Hepatocyte (in vitro differentiated cells): Measurements from ENCODE around the gene CHST13. TPM values are rescaled to one million over a fixed set of nuclear protein-coding genes. Genes with fewer than 3 reads are reported as not detected.

Source experiments
- DNase-seq: peaks from one replicate; pipeline ENCODE4 v3.0.0-alpha.2; 2016; ENCODE audit warnings: low spot score
- H2AFZ ChIP-seq: fragments of 200-600 bp; sonication (generic); 2 replicates; pipeline ENCODE4 v1.6.0; 2016; ENCODE audit warnings: antibody characterized with exemption, mild to moderate bottlenecking
- H3K27ac ChIP-seq: fragments of 200-600 bp; sonication (generic); 2 replicates; pipeline ENCODE4 v1.5.1; 2016; ENCODE audit warnings: mild to moderate bottlenecking
- H3K27me3 ChIP-seq: fragments of 200-600 bp; sonication (generic); 2 replicates; pipeline ENCODE4 v1.6.1; 2016
- H3K36me3 ChIP-seq: fragments of 200-600 bp; sonication (generic); replicated peaks from 2 replicates; pipeline ENCODE4 v1.5.1; 2016; ENCODE audit warnings: low read depth; ENCODE audit not compliant: insufficient read depth
- H3K4me1 ChIP-seq: fragments of 200-600 bp; sonication (generic); 2 replicates; pipeline ENCODE4 v1.5.1; 2016; ENCODE audit warnings: mild to moderate bottlenecking, moderate library complexity; ENCODE audit not compliant: insufficient read depth
- H3K4me2 ChIP-seq: fragments of 200-600 bp; sonication (generic); 2 replicates; pipeline ENCODE4 v1.6.0; 2016
- H3K4me3 ChIP-seq: fragments of 200-600 bp; sonication (generic); 2 replicates; pipeline ENCODE4 v1.5.1; 2016; ENCODE audit warnings: mild to moderate bottlenecking
- H3K79me2 ChIP-seq: fragments of 200-600 bp; sonication (generic); 2 replicates; pipeline ENCODE4 v1.6.0; 2017; ENCODE audit warnings: mild to moderate bottlenecking
- H3K9me2 ChIP-seq: fragments of 200-600 bp; sonication (generic); replicated peaks from 2 replicates; pipeline ENCODE4 v1.6.0; 2017; ENCODE audit warnings: mild to moderate bottlenecking; ENCODE audit not compliant: insufficient read depth
- H3K9me3 ChIP-seq: fragments of 200-600 bp; sonication (generic); 2 replicates; pipeline ENCODE4 v1.5.1; 2016; ENCODE audit warnings: low read depth, mild to moderate bottlenecking
- H4K20me1 ChIP-seq: fragments of 200-600 bp; sonication (generic); 2 replicates; pipeline ENCODE4 v1.6.0; 2016; ENCODE audit warnings: mild to moderate bottlenecking; ENCODE audit not compliant: insufficient read depth, poor library complexity, severe bottlenecking
- CTCF ChIP-seq: fragments of 200-600 bp; sonication (generic); IDR thresholded peaks from 2 replicates; pipeline ENCODE4 v1.5.1; 2016; ENCODE audit warnings: antibody characterized with exemption, mild to moderate bottlenecking; ENCODE audit not compliant: poor library complexity
- EZH2 ChIP-seq: fragments of 200-600 bp; sonication (generic); IDR thresholded peaks from 2 replicates; pipeline ENCODE4 v1.6.1; 2016; ENCODE audit warnings: antibody characterized with exemption, mild to moderate bottlenecking, borderline replicate concordance
- EZH2phosphoT487 ChIP-seq: fragments of 200-600 bp; sonication (generic); IDR thresholded peaks from one replicate; pipeline ENCODE4 v1.6.1; 2018; ENCODE audit warnings: antibody characterized with exemption, mild to moderate bottlenecking, low read depth, moderate library complexity; ENCODE audit not compliant: unreplicated experiment, severe bottlenecking
- WGBS: methylation state at CpG from one replicate; pipeline ENCODE4 v1.1.6; 2016; ENCODE audit warnings: low lambda C conversion rate; ENCODE audit errors: missing lambda C conversion rate; 5-methylcytosine and 5-hydroxymethylcytosine counted together
- polyA plus RNA-seq: library from polyadenylated mRNA; unstranded; fragments of >200 nt; fragmentation: Nextera tagmentation; extraction: Ambion mirVana; gene quantifications from 2 replicates; pipeline ENCODE4 v1.2.1, GENCODE V29; 2016
- total RNA-seq: library from RNA; depleted of rRNA; stranded (reverse); fragments of >200 nt; gene quantifications from 2 replicates; pipeline ENCODE4 v1.2.3, GENCODE V29; 2014

Gene CHST13
- total and polyA plus RNA-seq, 2 experiments from 2014 or later = 31.5 to 54.6 TPM

GRCh38 chr3:126485956-126486355 lies 38.0 kb upstream of the CHST13 start:
- Histone ChIP-seq H3K79me2 (no peaks in the 10 kb centered on the region), H3K9me2 (no peaks in the 10 kb centered on the region), H3K4me3 (no peak overlapping the region), H3K27me3 (no peaks in the 10 kb centered on the region), H3K9me3 (no peaks in the 10 kb centered on the region), H3K36me3 (no peaks in the 10 kb centered on the region), H3K4me2 (no peak overlapping the region), H3K27ac (no peak overlapping the region), H4K20me1 (no peaks in the 10 kb centered on the region), H3K4me1 (peaks cover 6% of the 10 kb centered on the region), H2AFZ (no peak overlapping the region)
- TF ChIP-seq CTCF (no peak), EZH2 (no peak), EZH2phosphoT487 (no peak)
- 98% methylated on average over 9 of the region's 9 CpGs for WGBS
- DNase-seq = no peak

DNA sequence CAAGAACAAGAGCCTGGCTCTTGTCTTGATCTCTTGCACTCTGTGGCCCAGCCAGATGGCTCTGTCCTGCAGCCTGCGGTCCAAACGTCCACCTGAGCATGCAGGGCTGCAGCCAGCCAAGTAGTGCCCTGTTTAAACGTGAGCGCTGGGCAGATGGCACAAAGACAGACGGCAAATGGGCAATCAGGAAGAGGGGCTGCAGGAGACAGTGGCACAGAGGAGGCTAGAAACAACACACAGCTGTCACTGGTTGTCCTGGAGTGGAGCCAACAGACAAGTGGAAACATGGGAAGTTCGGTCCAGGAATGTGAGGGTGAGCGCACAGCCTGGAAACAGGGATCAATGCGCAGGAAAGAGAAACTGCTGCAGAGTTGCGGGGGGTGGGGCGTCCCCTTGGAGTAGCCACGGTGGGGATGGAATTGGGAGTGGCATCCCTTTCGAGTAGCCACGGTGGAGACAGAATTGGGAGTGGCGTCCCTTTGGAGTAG lies 37.6 kb upstream of the CHST13 start:
- TF ChIP-seq EZH2phosphoT487 = no peak
- TF ChIP-seq EZH2 = no peak
- TF ChIP-seq CTCF = no peak
- WGBS = 90% methylated on average over 14 of the region's 14 CpGs
- Histone ChIP-seq H3K4me1 (peaks cover 4% of the 10 kb centered on the region), H3K9me2 (no peaks in the 10 kb centered on the region), H3K27me3 (no peaks in the 10 kb centered on the region), H3K36me3 (no peaks in the 10 kb centered on the region), H3K79me2 (no peaks in the 10 kb centered on the region), H3K27ac (no peak overlapping the region), H3K9me3 (no peaks in the 10 kb centered on the region), H4K20me1 (no peaks in the 10 kb centered on the region), H3K4me2 (no peak overlapping the region), H3K4me3 (no peak overlapping the region), H2AFZ (no peak overlapping the region)
- no peak for DNase-seq

GRCh38 chr3:126487151-126487771 lies 36.7 kb upstream of the CHST13 start:
- Histone ChIP-seq H2AFZ (no peak overlapping the region), H3K79me2 (no peaks in the 10 kb centered on the region), H3K27me3 (no peaks in the 10 kb centered on the region), H3K9me3 (no peaks in the 10 kb centered on the region), H3K27ac (no peak overlapping the region), H3K4me3 (no peak overlapping the region), H3K36me3 (no peaks in the 10 kb centered on the region), H4K20me1 (no peaks in the 10 kb centered on the region), H3K4me2 (no peak overlapping the region), H3K9me2 (no peaks in the 10 kb centered on the region), H3K4me1 (no peaks in the 10 kb centered on the region)
- TF ChIP-seq CTCF (no peak), EZH2 (no peak), EZH2phosphoT487 (no peak)
- WGBS = 70% methylated on average over 17 of the region's 17 CpGs
- no peak for DNase-seq
